ENCODE measurements around the gene SUGCT. TPM values are rescaled to one million over a fixed set of nuclear protein-coding genes. Genes with fewer than 3 reads are reported as not detected.

The SUGCT gene
- 1 to 10 TPM; 1.3 to 1.4 TPM for total RNA-seq
- polyA plus RNA-seq: 1.1 TPM

- Mint-ChIP-seq H3K9me3 (no peaks in the 10 kb centered on the region), H3K36me3 (peaks cover 0 to 11% (median 0%) of the 10 kb centered on the region in 3 donors), H3K4me3 (peak within 1 kb of the TSS; percentile 96 to 99 (median 98)), H3K27me3 (peaks cover 0 to 2% of the 10 kb centered on the region in 2 donors), H3K4me1 (peaks cover 27 to 50% (median 41%) of the 10 kb centered on the region in 3 donors), H3K27ac (peak within 1 kb of the TSS; percentile 88 to 99 (median 98))
- Histone ChIP-seq H3K4me1 (ENCODE audit: insufficient read depth, low read length) (peaks cover 37% of the 10 kb centered on the region), H3K27ac (ENCODE audit: low read depth, low read length) (peak within 1 kb of the TSS; percentile 96), H3K4me3 (ENCODE audit: low read length) (peak within 1 kb of the TSS; percentile 84), H3K27me3 (ENCODE audit: insufficient read depth, low read length, poor library complexity, severe bottlenecking) (no peaks in the 10 kb centered on the region), H3K9me3 (ENCODE audit: low read length) (no peaks in the 10 kb centered on the region), H3K36me3 (ENCODE audit: insufficient read depth, low read length) (no peaks in the 10 kb centered on the region)
- peak; percentile 78 to 92 (median 88) for DNase-seq
- ChIA-PET POLR2A (interaction anchor here (0.6 to 1.8 kb wide), 5 partner anchors 17 to 238 kb away, joined by 3 to 14 read pairs (median 4); partner anchors contain the start of gene CDK13), CTCF (interaction anchor here (0.8 to 2.9 kb wide), 15 partner anchors 9 to 555 kb away, joined by 3 to 13 read pairs (median 3); partner anchors contain the start of gene CDK13)
Measured at GRCh38 chr7:40134428-40135316, at the start of gene SUGCT, which contains the start of gene MPLKIP. Gene SUGCT, plus strand, starts transcription at chr7:40135005. Gene MPLKIP, minus strand, starts transcription at chr7:40134622. Its CDS starts 55 bp downstream, at chr7:40134567.

- H3K4me1 ChIP-seq (ENCODE audit: insufficient read depth, low read length): no peaks in the 10 kb centered on the region
- Mint-ChIP-seq H3K9me3 (no peaks in the 10 kb centered on the region), H3K36me3 (peaks cover 0 to 81% (median 24%) of the 10 kb centered on the region in 3 donors), H3K4me1 (peaks cover 0 to 15% (median 5%) of the 10 kb centered on the region in 3 donors), H3K27ac (no peak overlapping the region), H3K4me3 (no peak overlapping the region), H3K27me3 (no peaks in the 10 kb centered on the region)
- H3K9me3 ChIP-seq (ENCODE audit: low read length): no peaks in the 10 kb centered on the region
- no peak overlapping the region for H3K27ac ChIP-seq (ENCODE audit: low read depth, low read length)
- H3K36me3 ChIP-seq (ENCODE audit: insufficient read depth, low read length): peaks cover 47% of the 10 kb centered on the region
- POLR2A ChIA-PET: no interaction called here
- no peak for DNase-seq
- no peaks in the 10 kb centered on the region for H3K27me3 ChIP-seq (ENCODE audit: insufficient read depth, low read length, poor library complexity, severe bottlenecking)
- CTCF ChIA-PET: no interaction called here
- H3K4me3 ChIP-seq (ENCODE audit: low read length): no peak overlapping the region
Measured at GRCh38 chr7:40092182-40092581, 42.6 kb upstream of the SUGCT start.

GRCh38 chr7:40093631-40094350 lies 41.0 kb upstream of the SUGCT start:
- Histone ChIP-seq H3K27ac (ENCODE audit: low read depth, low read length) (no peak overlapping the region), H3K36me3 (ENCODE audit: insufficient read depth, low read length) (peaks cover 37% of the 10 kb centered on the region), H3K4me1 (ENCODE audit: insufficient read depth, low read length) (no peaks in the 10 kb centered on the region), H3K9me3 (ENCODE audit: low read length) (no peaks in the 10 kb centered on the region), H3K27me3 (ENCODE audit: insufficient read depth, low read length, poor library complexity, severe bottlenecking) (no peaks in the 10 kb centered on the region), H3K4me3 (ENCODE audit: low read length) (no peak overlapping the region)
- H3K4me1 Mint-ChIP-seq: peaks cover 0 to 15% (median 5%) of the 10 kb centered on the region in 3 donors
- peaks cover 0 to 73% (median 28%) of the 10 kb centered on the region in 3 donors for H3K36me3 Mint-ChIP-seq
- H3K27me3 Mint-ChIP-seq: peaks cover 0 to 1% of the 10 kb centered on the region in 2 donors
- no peak for DNase-seq
- CTCF ChIA-PET: no interaction called here
- H3K27ac Mint-ChIP-seq: peak overlapping the region in 3 of 8 donors; percentile 8 to 66 (median 62)
- no peaks in the 10 kb centered on the region for H3K9me3 Mint-ChIP-seq
- H3K4me3 Mint-ChIP-seq: no peak overlapping the region
- POLR2A ChIA-PET: interaction anchor here (0.6 kb wide), 1 partner anchor 197 kb away, joined by 5 read pairs; no protein-coding TSS in a partner anchor

GRCh38 chr7:40095230-40095629 lies 39.6 kb upstream of the SUGCT start:
- no peaks in the 10 kb centered on the region for H3K27me3 ChIP-seq (ENCODE audit: insufficient read depth, low read length, poor library complexity, severe bottlenecking)
- peaks cover 0 to 61% (median 24%) of the 10 kb centered on the region in 3 donors for H3K36me3 Mint-ChIP-seq
- no peak overlapping the region for H3K27ac ChIP-seq (ENCODE audit: low read depth, low read length)
- H3K27ac Mint-ChIP-seq: no peak overlapping the region
- H3K9me3 Mint-ChIP-seq: no peaks in the 10 kb centered on the region
- CTCF ChIA-PET: interaction anchor here (1.3 kb wide), 1 partner anchor 199 kb away, joined by 3 read pairs; no protein-coding TSS in a partner anchor
- H3K4me3 ChIP-seq (ENCODE audit: low read length): no peak overlapping the region
- POLR2A ChIA-PET: no interaction called here
- peaks cover 0 to 15% (median 5%) of the 10 kb centered on the region in 3 donors for H3K4me1 Mint-ChIP-seq
- no peak for DNase-seq
- H3K27me3 Mint-ChIP-seq: peaks cover 0 to 1% of the 10 kb centered on the region in 2 donors
- no peaks in the 10 kb centered on the region for H3K9me3 ChIP-seq (ENCODE audit: low read length)
- no peaks in the 10 kb centered on the region for H3K4me1 ChIP-seq (ENCODE audit: insufficient read depth, low read length)
- no peak overlapping the region for H3K4me3 Mint-ChIP-seq
- peaks cover 26% of the 10 kb centered on the region for H3K36me3 ChIP-seq (ENCODE audit: insufficient read depth, low read length)

GRCh38 chr7:40095695-40096327 lies 39.0 kb upstream of the SUGCT start:
- H3K9me3 ChIP-seq (ENCODE audit: low read length): no peaks in the 10 kb centered on the region
- no peak overlapping the region for H3K27ac ChIP-seq (ENCODE audit: low read depth, low read length)
- Mint-ChIP-seq H3K9me3 (no peaks in the 10 kb centered on the region), H3K4me3 (no peak overlapping the region), H3K4me1 (peaks cover 0 to 15% (median 5%) of the 10 kb centered on the region in 3 donors), H3K36me3 (peaks cover 0 to 58% (median 24%) of the 10 kb centered on the region in 3 donors), H3K27me3 (peaks cover 0 to 1% of the 10 kb centered on the region in 2 donors), H3K27ac (peak overlapping the region in 5 of 8 donors; percentile 13 to 78 (median 50))
- ChIA-PET POLR2A (no interaction called here), CTCF (interaction anchor here (1.3 kb wide), 1 partner anchor 200 kb away, joined by 3 read pairs; no protein-coding TSS in a partner anchor)
- no peaks in the 10 kb centered on the region for H3K4me1 ChIP-seq (ENCODE audit: insufficient read depth, low read length)
- no peak for DNase-seq
- H3K4me3 ChIP-seq (ENCODE audit: low read length): no peak overlapping the region
- no peaks in the 10 kb centered on the region for H3K27me3 ChIP-seq (ENCODE audit: insufficient read depth, low read length, poor library complexity, severe bottlenecking)
- peaks cover 26% of the 10 kb centered on the region for H3K36me3 ChIP-seq (ENCODE audit: insufficient read depth, low read length)

- CTCF ChIA-PET: no interaction called here
- no peaks in the 10 kb centered on the region for H3K4me1 ChIP-seq (ENCODE audit: insufficient read depth, low read length)
- H3K4me3 ChIP-seq (ENCODE audit: low read length): no peak overlapping the region
- H3K27ac ChIP-seq (ENCODE audit: low read depth, low read length): no peak overlapping the region
- no peaks in the 10 kb centered on the region for H3K9me3 ChIP-seq (ENCODE audit: low read length)
- no peaks in the 10 kb centered on the region for H3K27me3 ChIP-seq (ENCODE audit: insufficient read depth, low read length, poor library complexity, severe bottlenecking)
- POLR2A ChIA-PET: no interaction called here
- H3K36me3 ChIP-seq (ENCODE audit: insufficient read depth, low read length): peaks cover 19% of the 10 kb centered on the region
- H3K27me3 Mint-ChIP-seq: peaks cover 0 to 1% of the 10 kb centered on the region in 2 donors
- DNase-seq: no peak
- H3K9me3 Mint-ChIP-seq: no peaks in the 10 kb centered on the region
- no peak overlapping the region for H3K4me3 Mint-ChIP-seq
- H3K4me1 Mint-ChIP-seq: peaks cover 0 to 15% (median 5%) of the 10 kb centered on the region in 3 donors
- H3K27ac Mint-ChIP-seq: peak overlapping the region in 1 of 8 donors; percentile 17
- H3K36me3 Mint-ChIP-seq: peaks cover 0 to 43% (median 23%) of the 10 kb centered on the region in 3 donors
Measured at GRCh38 chr7:40097728-40098127, 37.1 kb upstream of the SUGCT start.

GRCh38 chr7:40098810-40099209 lies 36.0 kb upstream of the SUGCT start:
- Mint-ChIP-seq H3K4me1 (peaks cover 0 to 15% (median 5%) of the 10 kb centered on the region in 3 donors), H3K36me3 (peaks cover 0 to 35% (median 22%) of the 10 kb centered on the region in 3 donors), H3K4me3 (no peak overlapping the region), H3K27me3 (peaks cover 0 to 1% of the 10 kb centered on the region in 2 donors), H3K27ac (no peak overlapping the region), H3K9me3 (no peaks in the 10 kb centered on the region)
- no peak overlapping the region for H3K4me3 ChIP-seq (ENCODE audit: low read length)
- CTCF ChIA-PET: no interaction called here
- DNase-seq: no peak
- H3K27ac ChIP-seq (ENCODE audit: low read depth, low read length): no peak overlapping the region
- H3K27me3 ChIP-seq (ENCODE audit: insufficient read depth, low read length, poor library complexity, severe bottlenecking): no peaks in the 10 kb centered on the region
- no peaks in the 10 kb centered on the region for H3K9me3 ChIP-seq (ENCODE audit: low read length)
- no peaks in the 10 kb centered on the region for H3K4me1 ChIP-seq (ENCODE audit: insufficient read depth, low read length)
- peaks cover 12% of the 10 kb centered on the region for H3K36me3 ChIP-seq (ENCODE audit: insufficient read depth, low read length)
- POLR2A ChIA-PET: no interaction called here
